ENCODE results near the gene SENP3. TPM values are rescaled to one million over a fixed set of nuclear protein-coding genes. Genes with fewer than 3 reads are reported as not detected.

Gene SENP3
- total RNA-seq, 2 experiments from 2014 or later = 77.6 to 100 TPM

DNA sequence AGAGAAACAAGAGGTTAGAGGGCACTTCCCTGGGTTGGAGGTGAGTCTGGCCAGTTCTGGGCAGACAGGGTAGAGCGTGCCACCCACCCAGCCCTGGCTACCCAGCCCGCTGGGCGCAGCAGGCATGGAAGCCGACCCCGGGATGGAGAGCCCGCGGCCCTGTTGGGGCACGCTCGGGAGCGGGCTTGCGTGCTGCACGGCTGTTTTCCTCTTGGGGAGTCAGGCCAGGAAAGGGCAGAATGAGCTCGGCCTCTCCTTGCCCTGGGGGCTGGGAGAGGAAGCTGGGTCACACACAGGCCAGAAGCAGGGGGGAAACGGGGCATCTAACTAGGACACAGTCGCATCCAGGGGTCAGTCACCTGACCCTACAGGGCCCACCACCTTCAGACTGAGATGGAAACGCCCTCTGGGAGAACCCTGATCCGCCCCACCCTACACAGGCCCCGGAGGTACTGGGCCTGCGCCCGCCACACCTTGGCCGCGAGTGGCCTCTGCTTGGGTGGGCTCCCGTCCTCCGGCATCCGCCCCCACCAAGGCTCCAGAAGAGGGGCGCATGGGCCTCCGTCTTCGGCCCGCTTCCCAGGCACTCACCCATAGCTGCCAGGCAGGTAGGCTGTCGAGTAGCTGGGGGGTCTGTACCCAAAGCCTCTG lies 27.0 kb downstream of the SENP3 start:
- TF ChIP-seq, protein P1, sequence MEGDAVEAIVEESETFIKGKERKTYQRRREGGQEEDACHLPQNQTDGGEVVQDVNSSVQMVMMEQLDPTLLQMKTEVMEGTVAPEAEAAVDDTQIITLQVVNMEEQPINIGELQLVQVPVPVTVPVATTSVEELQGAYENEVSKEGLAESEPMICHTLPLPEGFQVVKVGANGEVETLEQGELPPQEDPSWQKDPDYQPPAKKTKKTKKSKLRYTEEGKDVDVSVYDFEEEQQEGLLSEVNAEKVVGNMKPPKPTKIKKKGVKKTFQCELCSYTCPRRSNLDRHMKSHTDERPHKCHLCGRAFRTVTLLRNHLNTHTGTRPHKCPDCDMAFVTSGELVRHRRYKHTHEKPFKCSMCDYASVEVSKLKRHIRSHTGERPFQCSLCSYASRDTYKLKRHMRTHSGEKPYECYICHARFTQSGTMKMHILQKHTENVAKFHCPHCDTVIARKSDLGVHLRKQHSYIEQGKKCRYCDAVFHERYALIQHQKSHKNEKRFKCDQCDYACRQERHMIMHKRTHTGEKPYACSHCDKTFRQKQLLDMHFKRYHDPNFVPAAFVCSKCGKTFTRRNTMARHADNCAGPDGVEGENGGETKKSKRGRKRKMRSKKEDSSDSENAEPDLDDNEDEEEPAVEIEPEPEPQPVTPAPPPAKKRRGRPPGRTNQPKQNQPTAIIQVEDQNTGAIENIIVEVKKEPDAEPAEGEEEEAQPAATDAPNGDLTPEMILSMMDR (conservative IDR thresholded peaks at IDR 0.05; ENCODE audit: low read length) = no peak
- no peak for TF ChIP-seq EZH2phosphoT487 (IDR thresholded peaks at IDR 0.05; ENCODE audit: borderline replicate concordance, low read depth, low read length)
- no TSS peak for BruUV-seq (replicated peaks)
- peaks cover 11% of the 10 kb centered on the region for H3K4me1 ChIP-seq (ENCODE audit: insufficient read depth, low read length, poor library complexity, severe bottlenecking)
- no peak overlapping the region for H3K27ac ChIP-seq (ENCODE audit: low read depth, low read length, poor library complexity, severe bottlenecking)
- no peak overlapping the region for H3K4me2 ChIP-seq (ENCODE audit: low read length)
- no peaks in the 10 kb centered on the region for H4K20me1 ChIP-seq (ENCODE audit: insufficient read depth, low read length)
- intact Hi-C loops (cut with micrococcal nuclease; ENCODE audit: unreplicated experiment) = no loop called here
- no peak overlapping the region for H3K4me3 ChIP-seq (ENCODE audit: low read depth, low read length, poor library complexity, severe bottlenecking)
- peaks cover 71% of the 10 kb centered on the region for H3K36me3 ChIP-seq (ENCODE audit: insufficient read depth, low read length)
- ChIA-PET CTCF (ENCODE audit: unreplicated experiment) (interaction anchor here (1.0 kb wide), 1 partner anchor 74 kb away, joined by 3 read pairs; no protein-coding TSS in a partner anchor), POLR2A (no interaction called here)
- peaks cover 5% of the 10 kb centered on the region; the same call in 1 of the 2 replicates for H3K79me2 ChIP-seq (ENCODE audit: insufficient read depth, low read depth, low read length)
- no peak for DNase-seq (ENCODE audit: low spot score)
- H3K9me2 ChIP-seq (ENCODE audit: insufficient read depth, low read length) = no peaks in the 10 kb centered on the region
- H3K9me3 ChIP-seq (ENCODE audit: low read length) = no peaks in the 10 kb centered on the region
- no peak overlapping the region for H2AFZ ChIP-seq (ENCODE audit: low read length)

DNA sequence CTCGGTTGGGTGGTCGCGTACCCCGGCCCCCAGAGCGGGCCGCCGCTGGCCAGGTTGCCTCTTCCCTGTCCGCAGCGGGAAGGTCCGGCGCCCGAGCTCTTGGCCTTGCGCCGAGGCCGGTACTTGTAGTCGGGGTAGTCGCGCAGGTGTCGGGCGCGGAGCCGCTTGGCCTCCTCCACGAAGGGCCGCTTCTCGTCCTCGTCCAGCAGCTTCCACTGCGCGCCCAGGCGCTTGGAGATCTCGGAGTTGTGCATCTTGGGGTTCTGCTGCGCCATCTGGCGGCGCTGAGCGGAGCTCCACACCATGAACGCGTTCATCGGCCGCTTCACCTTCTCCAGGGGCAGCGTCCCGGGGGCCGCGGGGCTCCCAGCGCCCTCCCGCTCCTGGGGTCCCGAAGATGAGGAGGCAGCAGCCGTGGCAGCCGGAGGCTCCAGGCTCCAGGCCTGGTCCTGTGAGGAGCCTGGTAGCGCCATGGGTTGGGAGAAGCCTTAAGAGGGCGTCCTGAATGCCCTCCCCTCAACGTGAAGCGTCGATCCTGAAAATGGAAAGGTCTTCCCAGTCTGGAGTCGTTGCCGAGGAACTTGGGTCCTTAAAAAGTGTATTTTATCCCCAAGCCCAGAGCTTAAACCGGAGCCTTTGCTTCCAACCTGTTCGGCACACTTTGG lies 27.6 kb downstream of the SENP3 start:
- Histone ChIP-seq H3K79me2 (ENCODE audit: insufficient read depth, low read depth, low read length) (peaks cover 2% of the 10 kb centered on the region; the same call in 1 of the 2 replicates), H3K9me3 (ENCODE audit: low read length) (no peaks in the 10 kb centered on the region), H2AFZ (ENCODE audit: low read length) (no peak overlapping the region), H3K36me3 (ENCODE audit: insufficient read depth, low read length) (peaks cover 78% of the 10 kb centered on the region), H3K9me2 (ENCODE audit: insufficient read depth, low read length) (no peaks in the 10 kb centered on the region), H4K20me1 (ENCODE audit: insufficient read depth, low read length) (no peaks in the 10 kb centered on the region), H3K4me3 (ENCODE audit: low read depth, low read length, poor library complexity, severe bottlenecking) (no peak overlapping the region), H3K4me1 (ENCODE audit: insufficient read depth, low read length, poor library complexity, severe bottlenecking) (peaks cover 9% of the 10 kb centered on the region), H3K27ac (ENCODE audit: low read depth, low read length, poor library complexity, severe bottlenecking) (no peak overlapping the region), H3K4me2 (ENCODE audit: low read length) (no peak overlapping the region)
- CTCF ChIA-PET (ENCODE audit: unreplicated experiment) = interaction anchor here (1.0 kb wide), 1 partner anchor 75 kb away, joined by 3 read pairs; no protein-coding TSS in a partner anchor
- no TSS peak for BruUV-seq (replicated peaks)
- DNase-seq (ENCODE audit: low spot score) = peak; percentile 69
- no peak for TF ChIP-seq EZH2phosphoT487 (IDR thresholded peaks at IDR 0.05; ENCODE audit: borderline replicate concordance, low read depth, low read length)
- TF ChIP-seq, protein P1 (conservative IDR thresholded peaks at IDR 0.05; ENCODE audit: low read length) = peak; percentile 86
- intact Hi-C loops (cut with micrococcal nuclease; ENCODE audit: unreplicated experiment) = no loop called here
- POLR2A ChIA-PET = no interaction called here
